Stimulated activated CD8-positive, alpha-beta memory T cell treated with anti-CD3 and anti-CD28 coated beads, Interleukin-15, amount 100 ng/mL, for 48 hours (primary cell): ENCODE results near the gene SOS1.
"Not testable (repeated sequence)": the region's sequence is repeated elsewhere in the genome, so short reads cannot be mapped to it uniquely, and the experiment has no call there.

Source experiments
- DNase-seq, 2 donors: peaks; one replicate each; pipeline ENCODE4 v3.0.0-alpha.2; 2020; ENCODE audit warnings: low read depth in 2 of 2

Gene SOS1

GRCh38 chr2:39138837-39139211 lies 18.0 kb upstream of the SOS1 start:
- DNase-seq: no peak

GRCh38 chr2:39138187-39138836 lies 17.5 kb upstream of the SOS1 start:
- not testable (repeated sequence) for DNase-seq

GRCh38 chr2:39136799-39137198 lies 15.9 kb upstream of the SOS1 start:
- DNase-seq: no peak

- DNase-seq: no peak
Observed at GRCh38 chr2:39135690-39136259, 14.9 kb upstream of the SOS1 start.

- DNase-seq: no peak
Observed at GRCh38 chr2:39133215-39133851, 12.5 kb upstream of the SOS1 start.

- DNase-seq: peak; percentile 56 to 60
Observed at GRCh38 chr2:39128919-39129391, 8.1 kb upstream of the SOS1 start.

- peak; percentile 53 to 55 for DNase-seq
Observed at GRCh38 chr2:39127973-39128372, 7.1 kb upstream of the SOS1 start.

- DNase-seq: no peak
Observed at GRCh38 chr2:39124746-39125057, 3.9 kb upstream of the SOS1 start.

- peak; percentile 96 for DNase-seq
Observed at GRCh38 chr2:39124000-39124745, 3.3 kb upstream of the SOS1 start.

GRCh38 chr2:39123436-39123999 lies 2.7 kb upstream of the SOS1 start:
- no peak for DNase-seq

GRCh38 chr2:39121523-39122063 lies 742 bp upstream of the SOS1 start:
- DNase-seq: no peak

- DNase-seq: no peak
Observed at GRCh38 chr2:39120521-39120770, 405 bp downstream of the SOS1 start.

- peak; percentile 41 to 52 for DNase-seq
Observed at GRCh38 chr2:39119732-39120520, 925 bp downstream of the SOS1 start.

- DNase-seq: no peak
Observed at GRCh38 chr2:39118786-39119499, 1.9 kb downstream of the SOS1 start.

- no peak for DNase-seq
Observed at GRCh38 chr2:39115556-39115955, 5.3 kb downstream of the SOS1 start.

- no peak for DNase-seq
Observed at GRCh38 chr2:39114771-39115170, 6.1 kb downstream of the SOS1 start.

- DNase-seq: no peak
Observed at GRCh38 chr2:39109537-39109936, 11.3 kb downstream of the SOS1 start.

GRCh38 chr2:39108377-39108776 lies 12.5 kb downstream of the SOS1 start:
- no peak for DNase-seq

GRCh38 chr2:39107724-39108273 lies 13.1 kb downstream of the SOS1 start:
- DNase-seq: no peak

- no peak for DNase-seq
Observed at GRCh38 chr2:39107156-39107555, 13.7 kb downstream of the SOS1 start.
